Activated T-cell treated with anti-CD3 and anti-CD28 coated beads, Interleukin-2, amount 50 U/mL, for 4 hours (primary cell): ENCODE results near the gene TMTC1. TPM values are rescaled to one million over a fixed set of nuclear protein-coding genes. Genes with fewer than 3 reads are reported as not detected.
"Not testable (repeated sequence)": the region's sequence is repeated elsewhere in the genome, so short reads cannot be mapped to it uniquely, and the experiment has no call there.

ENCODE experiments used
- ATAC-seq, 2 donors: fragments of 200-7000 bp; cut with Tn5 transposase; one replicate each; pipeline ENCODE4 v1.10.0; 2021
- DNase-seq: peaks from one replicate; pipeline ENCODE4 v3.0.0-alpha.2; 2020
- H3K27me3 Mint-ChIP-seq: one replicate; pipeline ENCODE4 v1.8.0; 2021; ENCODE audit warnings: low read depth, mixed read lengths
- H3K36me3 Mint-ChIP-seq: one replicate; pipeline ENCODE4 v1.8.0; 2022; ENCODE audit warnings: mixed read lengths; ENCODE audit not compliant: insufficient read depth
- H3K4me1 Mint-ChIP-seq: one replicate; pipeline ENCODE4 v1.8.0; 2021; ENCODE audit warnings: low read depth, mixed read lengths
- H3K4me3 Mint-ChIP-seq: one replicate; pipeline ENCODE4 v1.8.0; 2021; ENCODE audit warnings: mild to moderate bottlenecking, moderate library complexity, mixed read lengths
- H3K9me3 Mint-ChIP-seq: one replicate; pipeline ENCODE4 v1.8.0; 2021; ENCODE audit warnings: mixed read lengths
- total RNA-seq, 3 donors: library from RNA; stranded (reverse); gene quantifications; one replicate each; pipeline ENCODE4 v1.2.1, GENCODE V29; 2021

Gene TMTC1
- total RNA-seq, 3 donors from 2014 or later = 0.11 to 0.24 (median 0.13) TPM

GRCh38 chr12:29634057-29634456 lies 149.7 kb downstream of the TMTC1 start:
- DNase-seq (no peak), ATAC-seq (no peak)
- Mint-ChIP-seq H3K9me3 (no peaks in the 10 kb centered on the region), H3K27me3 (peaks cover 4% of the 10 kb centered on the region), H3K36me3 (no peaks in the 10 kb centered on the region), H3K4me3 (no peak overlapping the region), H3K4me1 (no peaks in the 10 kb centered on the region)

- not testable (repeated sequence) for H3K9me3 Mint-ChIP-seq, H3K4me3 Mint-ChIP-seq, DNase-seq, H3K27me3 Mint-ChIP-seq, ATAC-seq, H3K4me1 Mint-ChIP-seq, H3K36me3 Mint-ChIP-seq
Observed at GRCh38 chr12:29630164-29630563, 153.6 kb downstream of the TMTC1 start.

GRCh38 chr12:29627221-29627620 lies 156.5 kb downstream of the TMTC1 start:
- H3K27me3 Mint-ChIP-seq = peaks cover 3% of the 10 kb centered on the region
- peaks cover 6% of the 10 kb centered on the region for H3K9me3 Mint-ChIP-seq
- no peaks in the 10 kb centered on the region for H3K36me3 Mint-ChIP-seq
- no peaks in the 10 kb centered on the region for H3K4me1 Mint-ChIP-seq
- ATAC-seq (no peak), DNase-seq (no peak)
- H3K4me3 Mint-ChIP-seq = no peak overlapping the region

GRCh38 chr12:29625359-29625953 lies 158.3 kb downstream of the TMTC1 start:
- ATAC-seq = no peak
- H3K4me3 Mint-ChIP-seq = no peak overlapping the region
- H3K36me3 Mint-ChIP-seq = no peaks in the 10 kb centered on the region
- peaks cover 6% of the 10 kb centered on the region for H3K9me3 Mint-ChIP-seq
- no peak for DNase-seq
- H3K4me1 Mint-ChIP-seq = no peaks in the 10 kb centered on the region
- H3K27me3 Mint-ChIP-seq = peaks cover 7% of the 10 kb centered on the region

GRCh38 chr12:29622251-29622650 lies 161.5 kb downstream of the TMTC1 start:
- Mint-ChIP-seq H3K27me3 (peaks cover 11% of the 10 kb centered on the region), H3K4me1 (no peaks in the 10 kb centered on the region), H3K36me3 (no peaks in the 10 kb centered on the region), H3K9me3 (no peaks in the 10 kb centered on the region), H3K4me3 (no peak overlapping the region)
- no peak for ATAC-seq
- no peak for DNase-seq

- peaks cover 11% of the 10 kb centered on the region for H3K27me3 Mint-ChIP-seq
- no peak overlapping the region for H3K4me3 Mint-ChIP-seq
Observed at GRCh38 chr12:29620030-29620429, 163.7 kb downstream of the TMTC1 start.

GRCh38 chr12:29617407-29617803 lies 166.3 kb downstream of the TMTC1 start:
- Mint-ChIP-seq H3K9me3 (no peaks in the 10 kb centered on the region), H3K4me3 (no peak overlapping the region), H3K4me1 (no peaks in the 10 kb centered on the region), H3K27me3 (peaks cover 8% of the 10 kb centered on the region), H3K36me3 (no peaks in the 10 kb centered on the region)
- DNase-seq (no peak), ATAC-seq (no peak)

More at GRCh38 chr12:29620030-29620429, 163.7 kb downstream of the TMTC1 start:
- no peaks in the 10 kb centered on the region for H3K9me3 Mint-ChIP-seq
- ATAC-seq (no peak), DNase-seq (no peak)
- no peaks in the 10 kb centered on the region for H3K36me3 Mint-ChIP-seq
- no peaks in the 10 kb centered on the region for H3K4me1 Mint-ChIP-seq

GRCh38 chr12:29616664-29617406 lies 166.9 kb downstream of the TMTC1 start:
- no peaks in the 10 kb centered on the region for H3K4me1 Mint-ChIP-seq
- no peak for DNase-seq
- no peak for ATAC-seq
- H3K27me3 Mint-ChIP-seq = peaks cover 8% of the 10 kb centered on the region
- no peaks in the 10 kb centered on the region for H3K9me3 Mint-ChIP-seq
- H3K36me3 Mint-ChIP-seq = no peaks in the 10 kb centered on the region
- H3K4me3 Mint-ChIP-seq = no peak overlapping the region

GRCh38 chr12:29614694-29615325 lies 168.9 kb downstream of the TMTC1 start:
- ATAC-seq (no peak), DNase-seq (no peak)
- H3K4me3 Mint-ChIP-seq = no peak overlapping the region
- no peaks in the 10 kb centered on the region for H3K4me1 Mint-ChIP-seq
- no peaks in the 10 kb centered on the region for H3K9me3 Mint-ChIP-seq
- H3K27me3 Mint-ChIP-seq = peaks cover 3% of the 10 kb centered on the region
- no peaks in the 10 kb centered on the region for H3K36me3 Mint-ChIP-seq

- no peak for DNase-seq
- no peaks in the 10 kb centered on the region for H3K36me3 Mint-ChIP-seq
- H3K27me3 Mint-ChIP-seq = peaks cover 3% of the 10 kb centered on the region
- no peaks in the 10 kb centered on the region for H3K4me1 Mint-ChIP-seq
- H3K4me3 Mint-ChIP-seq = no peak overlapping the region
- no peaks in the 10 kb centered on the region for H3K9me3 Mint-ChIP-seq
- no peak for ATAC-seq
Observed at GRCh38 chr12:29612912-29613311, 170.8 kb downstream of the TMTC1 start.

- Mint-ChIP-seq H3K27me3 (peaks cover 4% of the 10 kb centered on the region), H3K9me3 (no peaks in the 10 kb centered on the region), H3K4me3 (no peak overlapping the region), H3K36me3 (no peaks in the 10 kb centered on the region), H3K4me1 (no peaks in the 10 kb centered on the region)
- DNase-seq (no peak), ATAC-seq (no peak)
Observed at GRCh38 chr12:29611906-29612305, 171.8 kb downstream of the TMTC1 start.

- Mint-ChIP-seq H3K4me1 (no peaks in the 10 kb centered on the region), H3K4me3 (no peak overlapping the region), H3K9me3 (no peaks in the 10 kb centered on the region), H3K36me3 (no peaks in the 10 kb centered on the region), H3K27me3 (peaks cover 4% of the 10 kb centered on the region)
- ATAC-seq (no peak), DNase-seq (no peak)
Observed at GRCh38 chr12:29610473-29611170, 173.1 kb downstream of the TMTC1 start.

GRCh38 chr12:29609431-29610215 lies 174.1 kb downstream of the TMTC1 start:
- H3K4me3 Mint-ChIP-seq = no peak overlapping the region
- no peaks in the 10 kb centered on the region for H3K36me3 Mint-ChIP-seq
- no peak for ATAC-seq
- no peak for DNase-seq
- H3K9me3 Mint-ChIP-seq = no peaks in the 10 kb centered on the region
- no peaks in the 10 kb centered on the region for H3K4me1 Mint-ChIP-seq
- H3K27me3 Mint-ChIP-seq = peaks cover 4% of the 10 kb centered on the region

GRCh38 chr12:29608581-29608980 lies 175.2 kb downstream of the TMTC1 start:
- DNase-seq = no peak
- no peaks in the 10 kb centered on the region for H3K36me3 Mint-ChIP-seq

More at GRCh38 chr12:29608581-29608980, 175.2 kb downstream of the TMTC1 start:
- H3K27me3 Mint-ChIP-seq = peaks cover 4% of the 10 kb centered on the region
- no peaks in the 10 kb centered on the region for H3K9me3 Mint-ChIP-seq
- no peak for ATAC-seq
- no peaks in the 10 kb centered on the region for H3K4me1 Mint-ChIP-seq
- no peak overlapping the region for H3K4me3 Mint-ChIP-seq
